COR-L47 (cell line): ENCODE results near the gene RNF150.

Experiments used
- DNase-seq: peaks from one replicate; lab custom pipeline; 2025; lab: John Stamatoyannopoulos, UW

Gene RNF150

DNA sequence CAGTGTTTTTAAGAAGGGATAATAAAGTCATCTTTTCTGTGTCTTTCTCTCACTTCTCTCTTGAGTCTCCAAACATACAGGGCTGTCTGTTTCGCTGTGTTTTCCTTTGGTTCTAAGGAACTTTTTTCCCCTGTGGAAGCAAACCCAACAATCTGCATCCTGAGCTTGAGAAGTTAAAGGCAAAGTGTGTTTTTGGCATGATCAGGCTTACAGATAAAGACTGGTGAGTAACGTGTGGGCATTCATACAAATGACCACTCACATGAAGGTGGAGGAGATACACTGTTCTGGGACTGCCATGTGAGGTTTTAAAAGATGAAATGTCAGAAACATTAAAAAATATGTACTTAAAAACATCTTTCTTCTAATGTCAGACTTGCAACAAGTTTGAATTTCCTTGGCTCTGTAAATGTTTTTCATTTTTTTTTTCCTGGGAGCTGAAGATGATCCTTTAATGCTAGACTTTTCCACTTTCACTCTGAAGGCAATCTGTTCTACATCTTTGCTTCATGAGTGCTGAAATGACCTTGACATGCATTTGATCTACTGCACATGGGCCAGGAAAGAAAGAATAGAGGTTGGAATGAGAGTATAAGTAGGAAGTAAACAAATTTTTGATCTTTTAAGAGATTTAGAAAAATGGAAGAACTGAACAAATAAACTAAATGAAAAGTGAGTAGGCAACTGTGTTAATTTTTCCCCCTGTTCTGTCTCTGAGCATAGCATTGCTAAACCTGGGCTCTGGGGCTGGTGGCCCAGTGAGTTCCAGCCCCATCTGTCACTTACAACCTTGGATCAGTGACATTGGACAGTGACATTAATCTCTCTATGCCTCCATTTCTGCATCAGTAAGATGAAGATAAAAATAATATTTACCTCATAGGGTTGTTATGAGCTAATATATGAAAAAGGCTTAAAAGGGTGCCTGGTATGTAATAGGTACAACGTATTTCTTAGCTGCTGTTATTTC lies 226.0 kb downstream of the RNF150 start:
- no peak for DNase-seq

DNA sequence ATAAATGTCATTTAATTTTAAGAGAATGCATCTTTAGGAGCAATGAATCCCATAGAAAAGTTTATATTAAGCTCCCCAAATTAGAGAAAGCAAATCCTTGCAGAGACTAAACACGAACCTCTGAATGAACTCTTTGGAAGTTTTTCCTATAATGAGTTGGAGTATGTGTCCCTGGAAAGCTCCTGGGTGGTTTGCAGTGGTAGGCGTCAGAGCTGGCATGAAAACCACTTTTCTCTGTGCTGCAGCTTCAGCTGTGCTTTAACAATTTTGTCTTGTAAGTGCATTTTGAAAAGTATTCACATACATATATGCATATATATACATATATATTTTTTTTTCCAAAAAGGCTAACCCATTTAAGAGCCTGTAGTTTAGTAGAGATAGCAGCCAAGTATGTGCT lies 228.4 kb downstream of the RNF150 start:
- DNase-seq: no peak

DNA sequence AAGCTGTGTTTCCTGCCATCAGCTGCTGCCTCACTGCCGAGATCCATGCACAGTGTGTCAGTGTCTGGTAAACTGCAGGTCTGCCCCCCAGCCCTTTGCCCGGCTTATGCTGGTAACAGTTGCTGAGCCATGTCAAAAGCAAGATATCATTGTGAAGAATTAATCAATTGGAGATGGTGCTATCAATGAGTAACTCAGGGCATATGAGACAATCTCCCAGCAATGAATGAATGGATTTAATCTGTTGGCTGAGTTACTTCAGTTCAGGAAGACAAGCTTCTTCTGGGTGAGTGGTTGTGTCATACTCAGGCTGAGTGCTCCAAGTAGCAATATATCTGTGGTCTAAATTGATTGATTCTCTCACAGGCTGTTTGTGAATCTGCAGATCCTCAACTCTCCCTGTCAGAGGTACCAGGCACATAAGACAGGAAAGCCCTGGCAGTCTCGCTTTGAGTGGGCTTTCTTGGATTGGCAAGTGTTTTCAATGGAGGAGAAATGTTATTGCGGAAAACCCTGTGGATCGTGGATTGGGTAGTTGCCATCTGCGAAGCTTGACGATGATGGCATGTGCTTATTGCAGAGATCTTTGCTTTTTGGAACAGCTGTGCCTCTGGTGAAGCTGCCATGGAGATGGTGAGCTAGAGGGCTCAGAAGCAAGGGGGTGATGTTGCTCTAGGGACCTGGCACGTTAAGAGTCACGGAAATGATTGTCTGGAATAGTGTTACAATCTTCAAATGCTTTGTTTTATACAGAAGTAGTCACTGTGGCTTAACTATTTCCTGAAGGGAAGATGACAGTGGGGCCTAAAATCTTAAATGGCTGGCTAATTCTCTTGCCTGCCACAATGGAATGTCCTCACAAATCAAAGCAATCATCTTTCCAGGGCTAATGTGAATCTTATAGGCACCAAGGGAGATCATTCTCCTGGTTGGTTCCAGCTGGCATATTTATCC lies 229.5 kb downstream of the RNF150 start:
- DNase-seq: no peak

DNA sequence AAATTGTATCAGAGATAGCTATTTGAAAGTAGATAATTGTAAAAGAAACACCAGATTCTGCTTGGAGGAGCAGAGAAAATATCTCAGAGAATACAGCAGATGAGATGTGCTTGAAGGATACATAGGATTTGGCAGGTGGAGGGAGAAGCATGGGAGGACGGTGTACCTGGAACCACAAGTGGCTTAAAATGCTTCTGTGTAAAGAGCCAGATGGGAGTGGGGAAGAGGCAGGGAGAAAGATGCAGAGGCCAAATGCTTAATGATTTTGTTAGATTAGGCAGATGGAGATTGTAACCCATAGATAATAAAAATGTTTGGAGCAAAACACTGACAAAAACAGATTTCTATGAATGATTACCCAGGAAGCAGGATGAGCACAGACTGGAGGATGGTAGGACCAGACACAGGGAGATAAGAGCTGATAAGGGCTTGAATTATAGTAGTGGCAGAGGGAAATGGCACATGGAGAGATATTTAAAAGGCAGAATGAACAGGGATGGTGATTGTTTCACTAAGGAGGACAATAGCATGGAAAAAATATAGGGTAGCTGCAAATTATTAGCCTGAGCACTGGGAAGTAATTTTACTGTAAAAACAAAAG lies 231.4 kb downstream of the RNF150 start:
- DNase-seq: no peak

DNA sequence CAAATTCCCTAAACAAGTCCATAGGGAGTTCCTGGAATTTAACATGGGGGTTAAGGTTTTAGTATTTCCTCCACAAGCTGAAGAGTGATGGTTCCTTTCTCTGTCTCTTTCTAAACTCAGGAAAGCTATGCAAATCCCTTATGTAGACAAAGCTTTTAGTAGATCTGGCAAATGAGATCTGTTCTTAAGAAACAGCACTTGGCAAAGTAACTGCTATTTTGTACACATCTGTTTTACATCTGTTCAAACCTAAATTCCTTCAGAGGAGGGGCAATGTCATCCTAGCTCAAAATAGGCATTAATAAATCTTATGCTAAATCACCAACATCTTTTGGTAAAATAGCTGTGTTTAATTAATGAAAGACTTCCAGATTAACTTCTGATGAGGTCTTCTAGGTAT lies 239.3 kb downstream of the RNF150 start:
- no peak for DNase-seq

DNA sequence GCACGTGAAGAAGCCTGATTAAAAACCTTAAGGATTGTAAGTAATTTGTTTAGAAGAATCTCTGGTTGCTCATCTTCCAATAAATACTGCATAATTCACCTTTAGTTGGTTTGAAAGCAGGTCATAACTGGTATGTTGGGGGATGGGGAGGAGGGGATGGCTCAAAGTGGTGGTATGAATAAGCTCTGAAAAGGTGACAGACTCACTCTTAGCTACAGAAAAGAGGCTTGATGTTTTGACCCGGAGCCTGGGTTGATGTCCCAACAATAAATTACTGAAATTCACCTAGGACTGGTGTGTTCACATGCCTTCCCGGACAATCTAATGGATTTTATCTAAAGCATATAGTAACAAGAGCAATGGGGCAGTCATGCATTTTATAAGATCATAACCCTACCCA lies 245.2 kb downstream of the RNF150 start:
- no peak for DNase-seq

DNA sequence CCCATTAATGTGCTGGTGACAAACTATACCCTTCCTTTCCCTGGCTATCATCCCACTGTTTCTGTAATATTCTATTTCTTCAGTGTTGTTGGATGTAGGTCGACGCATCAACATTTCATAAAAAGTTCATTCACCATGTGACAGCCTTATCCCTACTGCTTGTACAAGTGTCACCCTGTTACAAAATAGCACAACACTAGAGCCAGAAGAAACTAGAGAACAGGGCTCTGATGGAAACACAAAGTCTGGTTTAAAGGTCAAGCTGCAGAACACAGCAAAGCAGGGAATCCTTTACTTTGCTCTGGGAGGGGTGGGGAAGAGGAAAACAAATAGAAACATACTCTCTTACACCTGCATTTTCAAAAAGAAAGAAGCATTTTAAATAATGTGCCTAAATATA lies 245.8 kb downstream of the RNF150 start:
- no peak for DNase-seq

DNA sequence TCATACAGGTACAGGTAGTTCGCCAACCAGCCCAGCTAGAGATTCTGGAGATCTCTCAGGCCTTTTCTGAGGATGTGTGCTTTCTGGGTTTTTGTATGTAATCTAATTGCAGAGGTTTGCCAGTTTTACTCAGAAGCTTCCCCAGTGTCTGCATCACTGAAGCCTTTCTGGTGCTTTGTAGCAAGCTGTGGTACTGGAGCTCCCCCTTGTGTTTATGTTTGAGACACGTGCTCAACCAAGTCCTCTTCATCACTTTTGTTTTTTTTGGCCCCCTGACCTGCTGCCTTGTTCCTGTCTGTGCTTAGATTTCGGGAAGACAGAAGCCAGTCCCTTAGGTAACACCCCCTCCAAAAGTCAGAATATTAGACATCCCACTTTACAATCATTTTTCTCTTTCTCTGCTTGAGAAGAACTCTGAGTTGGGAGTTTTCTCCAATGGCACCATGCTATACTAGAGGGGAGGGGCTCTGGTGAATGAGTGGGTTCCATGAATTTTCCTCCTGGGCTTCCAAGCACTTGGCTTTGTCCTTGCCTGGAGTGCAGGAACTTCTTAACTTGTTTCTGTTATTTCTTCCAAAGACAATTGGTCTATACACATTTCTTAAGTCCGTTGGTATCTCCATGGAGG lies 248.7 kb downstream of the RNF150 start:
- peak; percentile 83 for DNase-seq

DNA sequence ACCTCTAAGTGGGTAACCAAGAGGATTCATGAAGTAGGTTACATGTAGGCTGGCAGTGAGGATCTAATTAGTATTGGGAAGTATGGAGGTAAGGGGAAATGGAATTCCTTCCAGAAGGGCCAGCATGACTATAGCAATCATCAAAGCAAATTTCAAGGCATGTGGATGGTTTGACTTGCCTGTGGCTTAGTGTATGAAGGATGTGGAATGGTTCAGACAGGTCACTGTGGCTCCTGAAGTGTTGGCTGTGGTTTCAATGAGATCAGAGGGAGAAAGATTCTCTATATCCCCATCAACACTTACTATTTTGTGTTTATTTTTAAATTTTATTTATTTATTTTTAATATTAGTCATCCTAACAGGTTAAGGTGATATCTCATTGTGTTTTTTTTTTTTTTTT lies 255.5 kb downstream of the RNF150 start:
- DNase-seq: no peak

DNA sequence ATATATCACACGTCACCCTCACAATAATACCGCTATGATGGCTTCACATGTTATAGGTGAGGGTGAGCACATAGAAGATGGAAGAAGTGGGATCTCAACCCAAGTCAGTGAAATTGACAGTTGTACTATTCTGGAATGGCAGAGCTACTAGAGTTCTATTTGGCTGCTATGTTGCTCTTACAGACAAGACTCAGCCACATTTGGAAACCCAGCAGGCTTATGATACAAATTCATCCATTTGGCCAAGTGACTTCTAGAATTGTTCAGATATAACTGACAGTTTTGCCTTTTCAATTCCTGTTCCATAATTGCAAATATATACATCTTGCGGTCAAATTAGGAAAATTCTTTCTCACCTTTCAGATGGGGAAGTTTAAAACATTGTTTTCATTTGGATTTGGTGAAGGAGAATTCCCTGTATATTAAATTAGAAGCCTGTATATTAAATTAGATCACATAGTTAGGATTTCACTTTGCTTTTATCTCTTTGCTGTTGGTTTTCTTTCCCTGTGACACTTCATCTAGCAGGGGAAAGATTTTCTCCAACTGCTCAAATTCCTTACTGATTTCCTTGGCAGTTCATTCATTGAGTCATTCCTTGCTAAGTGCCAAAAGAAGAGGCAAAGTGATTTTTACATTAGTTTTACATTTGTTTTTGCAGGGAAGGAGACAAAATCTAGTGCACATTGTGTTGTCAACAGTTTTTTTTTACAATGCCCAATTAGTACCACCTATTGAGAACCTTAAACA lies 256.5 kb downstream of the RNF150 start:
- no peak for DNase-seq

DNA sequence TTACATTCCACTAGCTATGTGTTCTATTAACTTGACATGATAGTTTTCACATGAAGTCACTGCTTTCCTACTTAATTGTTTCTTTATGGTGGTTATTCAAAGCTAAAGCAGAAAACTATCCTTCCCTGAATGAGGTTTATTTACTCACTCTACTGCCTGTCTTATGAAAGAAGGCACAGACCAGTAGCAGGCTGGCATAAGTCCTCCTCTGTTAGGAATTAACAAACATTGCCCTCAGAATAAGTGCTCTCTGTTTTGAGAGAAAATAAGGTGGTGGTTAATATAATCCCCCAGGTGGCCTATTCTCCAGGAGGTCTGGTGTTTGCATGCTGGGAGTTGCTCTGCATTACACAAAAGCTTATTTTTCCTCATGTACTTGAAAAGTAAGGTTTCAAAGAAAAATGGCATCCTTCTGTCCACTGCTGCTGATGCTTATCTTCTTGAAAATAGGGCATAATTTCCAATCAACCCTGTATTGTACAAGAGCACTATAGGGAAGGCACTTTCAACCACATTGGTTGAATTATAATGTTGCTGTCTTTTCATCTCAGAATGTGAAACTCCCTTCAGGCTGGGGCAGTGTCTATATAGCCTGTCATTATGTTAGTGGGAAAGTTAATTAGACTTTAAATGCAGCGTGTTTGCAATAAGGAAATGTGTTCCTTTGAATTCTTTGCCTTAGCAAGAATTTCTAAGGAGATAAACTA lies 257.4 kb downstream of the RNF150 start:
- DNase-seq: peak; percentile 75

DNA sequence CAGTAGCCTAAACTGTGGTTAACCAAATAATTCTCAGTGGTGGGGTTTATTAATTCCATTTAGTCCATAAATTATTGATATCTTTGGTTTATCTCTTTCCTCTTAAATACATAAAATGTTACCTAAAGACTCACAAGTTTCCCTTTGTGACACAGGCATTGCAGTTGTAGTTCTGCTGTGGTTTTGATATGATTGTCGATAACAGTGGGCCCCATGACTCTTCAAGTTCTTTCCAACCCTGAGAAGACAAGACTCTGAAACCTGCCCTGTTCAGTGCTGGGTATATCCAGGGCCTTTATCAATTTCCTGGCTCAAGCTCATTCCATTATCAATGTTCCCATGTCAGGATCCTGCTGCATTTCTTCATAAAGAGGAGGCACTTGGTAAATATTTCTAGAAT lies 259.2 kb downstream of the RNF150 start:
- DNase-seq: no peak

DNA sequence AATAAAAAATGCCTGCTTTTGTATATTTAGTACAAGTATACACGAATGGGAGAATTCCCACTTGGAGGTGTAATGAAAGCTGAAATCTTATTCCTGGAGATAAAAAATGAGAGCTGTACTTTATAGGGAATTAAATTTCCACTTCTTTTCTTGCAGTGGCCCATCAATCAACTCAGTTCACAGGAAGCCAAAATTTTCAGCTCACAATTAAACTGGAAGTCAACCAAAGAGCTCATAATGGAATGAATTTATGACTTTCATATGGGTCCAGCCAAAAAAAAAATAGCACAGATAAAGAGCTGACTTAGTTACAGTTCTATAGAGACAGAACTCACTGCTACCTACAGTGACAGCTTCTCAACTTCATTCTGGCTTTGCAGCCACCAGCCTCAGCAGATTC lies 261.9 kb downstream of the RNF150 start:
- no peak for DNase-seq

DNA sequence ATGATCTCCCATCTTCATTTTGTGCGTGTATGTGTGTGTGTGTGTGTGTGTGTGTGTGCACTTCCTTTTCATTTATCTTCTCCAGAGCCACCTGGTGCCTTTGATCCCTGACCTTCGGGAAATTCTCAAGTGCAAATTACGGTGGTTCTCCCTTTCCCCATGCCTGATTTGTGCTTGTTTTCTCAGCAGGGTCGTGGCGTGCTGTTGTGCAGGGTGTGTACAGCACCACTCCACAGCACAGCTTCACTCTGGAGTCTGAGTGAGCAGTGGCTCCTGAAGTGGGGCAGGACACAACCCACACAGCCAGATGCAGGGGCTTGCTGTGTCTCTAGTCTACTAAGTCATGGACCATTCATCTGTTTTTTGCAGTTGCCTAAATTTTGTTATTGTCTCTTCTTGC lies 262.8 kb downstream of the RNF150 start:
- DNase-seq: peak; percentile 41

DNA sequence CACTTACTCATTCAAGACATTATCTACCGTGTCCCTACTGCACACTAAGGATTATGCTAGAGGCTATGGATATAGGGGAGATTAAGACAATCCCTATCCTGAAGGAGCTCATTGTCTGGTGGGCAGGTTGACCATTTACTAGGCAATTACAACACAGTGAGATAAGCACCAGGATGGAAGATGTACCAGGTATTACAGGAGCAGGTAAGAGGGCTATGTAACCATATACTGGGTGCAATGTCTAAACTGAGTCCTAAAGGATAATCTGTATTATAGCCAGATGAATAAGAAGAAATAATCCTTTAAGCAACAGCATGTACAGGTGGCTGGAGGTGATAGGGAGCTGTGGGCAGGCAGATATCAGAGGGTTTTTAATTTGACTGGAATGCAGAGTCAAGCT lies 263.8 kb downstream of the RNF150 start:
- DNase-seq: no peak

DNA sequence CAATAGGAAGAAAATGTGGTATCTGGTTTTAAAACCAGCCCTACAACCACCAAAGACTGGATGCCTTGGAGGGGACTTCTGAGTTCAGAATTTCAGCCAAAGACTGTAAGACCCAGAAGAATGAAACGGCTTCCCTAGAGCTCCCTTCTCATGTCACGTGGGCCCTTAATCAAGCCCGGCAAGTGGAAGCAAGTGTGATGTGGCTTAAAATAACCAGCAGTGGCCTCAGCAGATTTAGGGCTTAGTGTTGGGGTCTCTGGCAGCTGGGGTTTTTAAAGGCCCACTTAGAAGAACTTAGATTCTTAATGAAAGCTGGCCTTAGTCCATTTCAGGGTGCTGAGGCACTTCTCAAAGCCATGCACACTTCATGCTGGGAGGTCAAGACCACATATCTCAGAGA lies 265.9 kb downstream of the RNF150 start:
- DNase-seq: no peak

DNA sequence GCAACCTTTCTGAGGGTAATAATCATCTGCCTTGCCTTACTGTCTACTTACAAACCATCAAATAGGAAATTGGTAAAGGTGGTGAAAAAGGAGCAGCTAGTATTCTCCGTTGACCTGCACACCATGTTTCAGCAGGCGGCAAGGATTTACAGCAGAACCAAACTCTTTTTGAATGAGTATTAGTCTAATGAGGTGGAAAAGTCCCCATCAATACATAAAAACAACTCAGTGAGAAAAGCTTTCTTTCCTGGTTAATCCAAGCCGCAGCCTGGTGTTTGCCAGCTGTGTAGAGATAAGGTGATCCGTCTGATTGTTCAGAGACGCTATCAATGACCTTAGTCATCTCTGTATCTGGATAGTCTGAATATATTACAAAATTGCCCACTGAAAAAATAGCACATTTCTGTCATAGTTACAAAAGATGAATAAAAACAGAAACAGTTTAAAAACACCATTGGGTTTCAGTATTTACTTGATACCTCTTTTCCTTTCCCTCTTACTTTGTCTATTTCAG lies 266.7 kb downstream of the RNF150 start:
- no peak for DNase-seq

DNA sequence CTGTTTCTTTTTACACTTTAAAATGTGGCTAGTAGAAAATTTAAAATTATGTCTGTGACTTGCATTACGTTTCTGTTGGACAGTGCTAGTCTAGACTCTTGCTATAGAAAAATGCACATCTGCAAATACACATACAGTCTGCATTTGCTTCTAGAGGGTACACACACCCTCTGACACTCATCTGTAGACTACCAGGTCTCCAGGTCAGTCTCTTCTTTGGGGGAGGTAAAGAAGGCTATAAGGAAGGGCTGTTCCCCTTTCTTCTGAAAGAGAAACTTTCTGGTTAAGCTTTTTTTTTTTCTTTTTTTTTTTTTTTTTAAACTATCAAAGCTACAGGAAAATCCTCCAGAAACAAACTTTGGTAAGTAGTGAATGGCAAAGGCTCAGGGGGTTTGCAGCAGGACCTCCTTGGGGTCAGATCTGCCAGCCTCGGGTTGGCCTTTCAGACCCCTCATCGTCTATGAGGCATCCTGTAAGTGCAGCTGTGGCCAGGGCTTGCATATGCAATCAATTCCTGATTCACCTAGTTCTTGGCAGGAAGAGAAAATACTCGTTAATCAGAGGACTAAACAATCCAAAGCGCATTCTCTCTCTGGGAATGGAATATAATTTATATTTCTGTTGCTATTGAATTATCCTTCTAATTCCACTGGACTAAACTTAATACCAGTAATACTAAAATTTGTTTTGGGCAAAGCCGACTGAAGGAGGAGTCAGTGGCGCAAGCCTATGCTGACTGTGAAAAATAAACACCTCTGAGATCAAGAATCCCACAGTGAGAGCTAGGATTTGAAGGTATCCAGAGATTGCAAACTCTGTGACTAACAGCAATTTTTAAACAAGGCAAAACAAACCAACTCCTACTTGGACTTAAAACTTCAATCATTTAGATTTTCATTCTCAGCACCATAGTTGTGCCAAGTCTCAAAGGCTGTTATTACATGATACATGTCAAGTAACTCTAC lies 267.7 kb downstream of the RNF150 start:
- no peak for DNase-seq

DNA sequence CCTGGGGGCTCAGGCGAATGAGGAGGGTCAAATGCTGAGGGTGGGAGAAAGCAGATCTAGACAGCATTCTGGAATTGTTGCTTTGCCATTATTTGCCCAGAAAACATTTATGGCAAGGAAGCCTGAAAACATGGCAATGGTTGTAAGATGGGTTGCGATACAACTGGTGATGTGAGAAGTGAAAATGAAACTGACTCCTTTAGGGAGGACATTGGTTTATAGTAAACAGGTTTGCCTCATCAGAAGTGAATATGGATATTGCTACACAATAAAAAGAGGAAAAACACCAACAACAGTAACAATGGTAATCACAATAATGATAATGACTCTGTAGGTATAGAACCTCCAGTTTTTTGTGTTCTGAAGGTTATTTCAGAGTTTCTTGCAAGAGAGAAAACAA lies 270.1 kb downstream of the RNF150 start:
- DNase-seq: no peak
